Coronary artery (tissue), 2 donors: Measurements from ENCODE around the gene PLXNB1.

ENCODE experiments used
- DNase-seq: peaks from one replicate; pipeline ENCODE4 v3.0.0-alpha.2; 2017; ENCODE audit warnings: low spot score
- H3K27ac ChIP-seq, 2 donors: fragments of 200-600 bp; sonication (generic); one replicate each; pipeline ENCODE4 v1.5.1; 2016 to 2019
- H3K4me3 ChIP-seq: fragments of 200-600 bp; sonication (generic); 2 replicates; pipeline ENCODE4 v1.5.1; 2016; ENCODE audit warnings: mild to moderate bottlenecking, moderate library complexity
- CTCF ChIP-seq: fragments of 200-600 bp; sonication (generic); IDR thresholded peaks from one replicate; pipeline ENCODE4 v1.5.1; 2019; ENCODE audit warnings: antibody characterized with exemption

PLXNB1 gene

GRCh38 chr3:48433472-48434118 lies 3.7 kb upstream of the PLXNB1 start:
- no peak for DNase-seq
- H3K27ac ChIP-seq: peak overlapping the region; percentile 40 to 83
- no peak for TF ChIP-seq CTCF
- H3K4me3 ChIP-seq: peak overlapping the region; percentile 43

GRCh38 chr3:48432411-48433371 lies 2.8 kb upstream of the PLXNB1 start:
- H3K4me3 ChIP-seq: peak overlapping the region; percentile 43
- peak overlapping the region; percentile 9 to 83 for H3K27ac ChIP-seq
- no peak for DNase-seq
- no peak for TF ChIP-seq CTCF

DNA sequence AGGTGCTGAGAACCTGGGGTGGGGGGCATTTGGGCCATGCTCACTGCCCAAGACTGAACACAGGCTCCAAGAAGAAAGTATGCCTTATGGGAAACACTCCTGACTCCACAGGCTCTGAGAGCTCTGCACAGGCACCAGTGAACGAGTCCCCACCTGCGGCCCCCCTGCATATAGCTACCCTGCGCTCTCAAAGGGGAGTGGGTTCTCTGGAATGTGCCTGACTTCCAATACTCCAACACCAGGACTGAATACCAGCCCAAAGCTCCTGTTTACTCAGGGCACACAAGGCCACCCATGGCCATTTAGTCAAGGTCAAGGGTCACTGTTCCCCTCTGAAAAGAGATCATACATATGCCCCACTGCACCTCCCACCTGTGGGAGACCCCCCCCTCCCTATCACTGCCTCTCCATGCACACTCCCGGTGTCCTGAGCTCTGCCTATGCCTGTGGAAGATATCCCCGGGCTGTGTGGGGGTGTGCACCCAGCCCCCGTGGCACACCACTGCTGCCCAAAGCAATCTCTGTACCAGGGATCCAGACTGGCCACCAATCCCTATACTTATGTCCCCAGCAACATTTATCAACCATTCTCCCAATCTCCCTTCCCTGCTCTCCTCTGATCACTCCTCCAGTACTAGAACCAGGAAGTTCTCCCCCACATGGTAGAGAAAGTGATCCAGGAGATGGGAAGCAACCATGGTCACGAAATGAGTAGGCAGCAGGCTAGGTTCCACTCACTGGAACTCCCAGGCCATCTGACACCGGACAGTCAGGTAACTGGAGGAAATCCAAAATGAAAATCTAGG lies 1.5 kb upstream of the PLXNB1 start:
- no peak for DNase-seq
- Histone ChIP-seq H3K4me3 (no peak overlapping the region), H3K27ac (peak overlapping the region; percentile 97 to 99)
- no peak for TF ChIP-seq CTCF

DNA sequence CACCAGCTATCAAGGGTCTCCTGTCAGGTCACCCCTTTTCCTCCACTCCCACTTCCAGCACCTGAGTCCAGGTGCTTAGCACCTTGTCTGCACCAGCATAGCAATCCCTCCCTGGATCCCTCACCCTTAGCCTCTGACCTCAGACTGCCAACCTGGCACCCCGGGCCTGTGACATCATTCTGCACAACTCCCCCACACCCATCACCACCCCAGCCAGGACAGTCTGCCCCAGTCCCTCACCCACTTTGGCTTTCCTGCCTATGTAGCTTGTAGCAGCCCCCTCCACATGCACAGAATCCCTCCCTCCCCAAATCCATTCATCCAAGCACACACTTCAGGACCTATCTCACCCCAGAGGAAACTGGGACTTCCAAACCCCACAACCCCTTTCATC lies 819 bp upstream of the PLXNB1 start:
- Histone ChIP-seq H3K4me3 (no peak overlapping the region), H3K27ac (peak overlapping the region; percentile 97 to 99)
- no peak for DNase-seq
- TF ChIP-seq CTCF: no peak

DNA sequence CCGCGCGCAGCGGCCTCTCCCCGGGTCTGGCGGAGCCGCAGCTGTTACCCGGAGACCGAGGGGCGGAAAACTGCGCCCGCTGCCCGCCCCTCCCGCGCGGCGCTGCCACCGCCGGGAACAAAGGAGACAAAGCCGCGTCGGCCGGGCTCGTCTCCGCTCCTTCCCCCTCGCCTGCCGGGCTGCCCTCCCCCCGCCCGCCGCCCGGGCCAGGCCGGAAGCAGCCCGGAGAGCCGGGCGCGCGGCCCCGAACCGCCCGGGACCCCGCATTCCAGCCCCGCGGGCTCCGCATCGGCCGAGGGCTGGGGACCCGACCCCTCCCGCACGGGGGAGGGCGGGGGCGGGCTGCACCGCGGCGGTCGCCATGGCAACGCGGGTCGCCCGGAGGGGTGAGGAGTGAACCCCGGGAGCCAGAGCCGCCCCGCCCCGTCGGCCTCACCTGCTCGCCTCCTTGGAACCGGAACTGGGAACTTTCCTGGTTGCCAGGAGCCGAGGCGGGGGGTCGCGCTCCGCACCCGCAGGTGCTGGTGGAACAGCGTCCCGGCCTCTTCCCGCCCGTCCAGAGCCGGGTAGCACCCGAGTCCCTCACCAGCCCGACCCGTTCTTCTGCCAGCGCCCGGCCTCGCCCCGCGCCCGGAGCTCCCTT lies 448 bp downstream of the PLXNB1 start:
- Histone ChIP-seq H3K27ac (peak overlapping the region; percentile 97 to 99), H3K4me3 (peak overlapping the region; percentile 97)
- DNase-seq: no peak
- TF ChIP-seq CTCF: no peak

DNA sequence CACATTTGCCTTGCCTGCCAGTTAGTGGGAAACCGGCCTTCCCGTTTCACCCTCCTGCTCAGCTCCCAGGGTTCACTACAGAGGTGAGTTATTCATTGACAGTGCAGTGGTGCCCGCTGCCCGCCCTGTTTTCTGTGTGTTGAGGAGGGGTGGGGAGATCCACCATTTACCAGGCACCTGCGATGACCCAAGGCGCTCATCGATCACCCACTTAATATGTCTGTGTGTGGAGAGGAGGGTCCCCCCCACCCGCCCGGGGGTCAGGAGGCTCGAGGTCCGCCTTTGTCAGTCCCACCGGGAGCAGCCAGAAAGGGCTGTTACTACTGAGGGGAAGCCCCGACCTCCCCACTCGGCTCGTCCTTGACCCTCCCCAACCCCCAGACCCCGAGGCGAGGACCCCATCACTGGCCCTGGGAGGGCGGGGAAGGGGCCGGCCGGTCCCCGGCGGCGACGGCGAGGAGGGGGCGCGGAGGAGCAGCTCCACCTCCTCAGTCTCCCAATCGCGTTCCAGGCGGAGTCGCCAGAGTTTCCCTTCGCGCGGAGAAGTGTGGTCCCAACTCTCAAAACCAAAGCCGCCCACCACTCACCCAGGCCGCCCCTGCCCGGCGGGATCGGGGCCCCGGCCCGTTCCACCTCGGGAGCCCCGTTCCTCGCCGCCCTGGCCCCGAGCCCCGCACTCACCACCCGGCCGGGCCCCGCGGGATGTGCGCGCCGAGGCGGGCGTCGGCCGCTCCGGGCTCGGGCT lies 1.1 kb downstream of the PLXNB1 start:
- no peak for TF ChIP-seq CTCF
- Histone ChIP-seq H3K4me3 (peak overlapping the region; percentile 97), H3K27ac (peak overlapping the region; percentile 97 to 99)
- DNase-seq: no peak
